Breast epithelium (tissue), 4 donors: ENCODE results near the gene KIF2B. TPM values are rescaled to one million over a fixed set of nuclear protein-coding genes. Genes with fewer than 3 reads are reported as not detected.

Experiments
- DNase-seq, 2 donors: peaks; one replicate each; pipeline ENCODE4 v3.0.0-alpha.2; 2019; ENCODE audit warnings: low spot score in 2 of 2
- H3K27ac ChIP-seq, 2 donors: fragments of 200-600 bp; sonication (generic) in 1 of 2; one replicate each; pipeline ENCODE4 v1.5.1; 2016 to 2019; ENCODE audit warnings: mild to moderate bottlenecking in 1 of 2
- H3K27me3 ChIP-seq, 2 donors: fragments of 200-600 bp; sonication (generic) in 1 of 2; one replicate each; pipeline versions ENCODE4 v1.5.1 to v1.6.0; 2017 to 2019; ENCODE audit warnings: control low read depth in 1 of 2, mild to moderate bottlenecking in 1 of 2
- H3K36me3 ChIP-seq: fragments of 200-600 bp; one replicate; pipeline ENCODE4 v1.5.1; 2019
- H3K4me1 ChIP-seq, 2 donors: fragments of 200-600 bp; sonication (generic); one replicate each; pipeline ENCODE4 v1.5.1; 2016 to 2019; ENCODE audit warnings: control low read depth in 1 of 2
- H3K4me3 ChIP-seq, 3 donors: fragments of 200-600 bp; sonication (generic); 1 replicate in 2 of 3; 2 replicates in 1 of 3; pipeline ENCODE4 v1.5.1; 2016 to 2019; ENCODE audit warnings: mild to moderate bottlenecking in 3 of 3, moderate library complexity in 2 of 3
- H3K9me3 ChIP-seq, 2 donors: fragments of 200-600 bp; sonication (generic) in 1 of 2; one replicate each; pipeline ENCODE4 v1.5.1; 2016 to 2019; ENCODE audit warnings: control low read depth in 1 of 2
- CTCF ChIP-seq, 3 donors: fragments of 450-650 bp; IDR thresholded peaks; one replicate each; pipeline ENCODE4 v1.5.1; 2016 to 2017; ENCODE audit warnings: antibody characterized with exemption in 3 of 3, mild to moderate bottlenecking in 3 of 3, moderate library complexity in 3 of 3
- POLR2A ChIP-seq: fragments of 450-650 bp; IDR thresholded peaks from one replicate; pipeline ENCODE4 v1.6.1; 2016; ENCODE audit warnings: antibody characterized with exemption, mild to moderate bottlenecking, moderate library complexity
- POLR2AphosphoS5 ChIP-seq, 3 donors: sonication (generic); formaldehyde crosslinking; IDR thresholded peaks; one replicate each; pipeline ENCODE4 v1.6.1; 2017; ENCODE audit warnings: antibody characterized with exemption in 3 of 3
- intact Hi-C: fragments of 100-400 bp; cut with DNase I; formaldehyde crosslinking; loops from one replicate; pipeline ENCODE4 v1.15.1; 2023; ENCODE audit warnings: low total_unique reads
- total RNA-seq, 3 donors: library from RNA; depleted of rRNA; stranded (reverse); fragments of >200 nt; gene quantifications; one replicate each; pipeline ENCODE4 v1.1.0, GENCODE V29; 2016

The KIF2B gene, protein sequence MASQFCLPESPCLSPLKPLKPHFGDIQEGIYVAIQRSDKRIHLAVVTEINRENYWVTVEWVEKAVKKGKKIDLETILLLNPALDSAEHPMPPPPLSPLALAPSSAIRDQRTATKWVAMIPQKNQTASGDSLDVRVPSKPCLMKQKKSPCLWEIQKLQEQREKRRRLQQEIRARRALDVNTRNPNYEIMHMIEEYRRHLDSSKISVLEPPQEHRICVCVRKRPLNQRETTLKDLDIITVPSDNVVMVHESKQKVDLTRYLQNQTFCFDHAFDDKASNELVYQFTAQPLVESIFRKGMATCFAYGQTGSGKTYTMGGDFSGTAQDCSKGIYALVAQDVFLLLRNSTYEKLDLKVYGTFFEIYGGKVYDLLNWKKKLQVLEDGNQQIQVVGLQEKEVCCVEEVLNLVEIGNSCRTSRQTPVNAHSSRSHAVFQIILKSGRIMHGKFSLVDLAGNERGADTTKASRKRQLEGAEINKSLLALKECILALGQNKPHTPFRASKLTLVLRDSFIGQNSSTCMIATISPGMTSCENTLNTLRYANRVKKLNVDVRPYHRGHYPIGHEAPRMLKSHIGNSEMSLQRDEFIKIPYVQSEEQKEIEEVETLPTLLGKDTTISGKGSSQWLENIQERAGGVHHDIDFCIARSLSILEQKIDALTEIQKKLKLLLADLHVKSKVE
- total RNA-seq: not detected

- Histone ChIP-seq H3K4me1 (no peaks in the 10 kb centered on the region), H3K27me3 (no peaks in the 10 kb centered on the region), H3K4me3 (no peak within 1 kb of the TSS), H3K27ac (no peak within 1 kb of the TSS), H3K9me3 (no peaks in the 10 kb centered on the region), H3K36me3 (no peaks in the 10 kb centered on the region)
- no peak for TF ChIP-seq POLR2A
- TF ChIP-seq CTCF (IDR thresholded peaks at IDR 0.05): no peak
- TF ChIP-seq POLR2AphosphoS5 (IDR thresholded peaks at IDR 0.05): no peak
- no peak for DNase-seq
- intact Hi-C loops: no loop called here
Measured at GRCh38 chr17:53822764-53823163, at the start of gene KIF2B. Gene KIF2B, plus strand, starts transcription at chr17:53822927. Its CDS starts 107 bp downstream, at chr17:53823034.

DNA sequence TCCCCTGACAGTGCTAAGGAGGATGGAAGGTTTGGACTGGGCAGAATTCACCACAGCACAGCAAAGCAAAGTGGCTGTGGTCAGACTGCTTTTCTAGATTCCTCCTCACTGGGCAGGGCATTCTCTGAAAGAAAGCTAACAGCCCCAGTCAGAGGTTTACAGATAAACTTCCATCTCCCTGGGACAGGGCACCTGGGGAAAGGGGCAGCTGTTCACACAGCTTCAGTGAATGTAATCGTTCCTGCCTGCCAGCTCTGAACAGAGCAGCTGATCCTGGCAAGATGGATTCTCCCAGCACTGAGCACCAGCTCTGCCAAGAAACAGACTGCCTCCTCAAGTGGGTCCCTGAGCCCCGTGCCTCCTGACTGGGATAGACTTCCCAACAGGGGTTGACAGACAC, 42.4 kb upstream of the KIF2B start:
- Histone ChIP-seq H3K4me1 (no peaks in the 10 kb centered on the region), H3K27me3 (no peaks in the 10 kb centered on the region), H3K4me3 (no peak overlapping the region), H3K9me3 (no peaks in the 10 kb centered on the region), H3K36me3 (no peaks in the 10 kb centered on the region), H3K27ac (no peak overlapping the region)
- TF ChIP-seq POLR2A (no peak), POLR2AphosphoS5 (IDR thresholded peaks at IDR 0.05) (no peak), CTCF (IDR thresholded peaks at IDR 0.05) (no peak)
- no peak for DNase-seq
- intact Hi-C loops: no loop called here

- Histone ChIP-seq H3K9me3 (no peaks in the 10 kb centered on the region), H3K27me3 (no peaks in the 10 kb centered on the region), H3K27ac (no peak overlapping the region), H3K4me3 (no peak overlapping the region), H3K4me1 (no peaks in the 10 kb centered on the region), H3K36me3 (no peaks in the 10 kb centered on the region)
- TF ChIP-seq CTCF (IDR thresholded peaks at IDR 0.05): no peak
- no peak for TF ChIP-seq POLR2A
- no peak for TF ChIP-seq POLR2AphosphoS5 (IDR thresholded peaks at IDR 0.05)
- no peak for DNase-seq
- intact Hi-C loops: no loop called here
Measured at GRCh38 chr17:53791551-53791950, 31.2 kb upstream of the KIF2B start.

GRCh38 chr17:53792451-53792850, 30.3 kb upstream of the KIF2B start:
- H3K4me1 ChIP-seq: no peaks in the 10 kb centered on the region
- no peak overlapping the region for H3K4me3 ChIP-seq
- no peaks in the 10 kb centered on the region for H3K9me3 ChIP-seq
- no peaks in the 10 kb centered on the region for H3K36me3 ChIP-seq
- TF ChIP-seq POLR2A: no peak
- no peak for TF ChIP-seq POLR2AphosphoS5 (IDR thresholded peaks at IDR 0.05)
- no peak for TF ChIP-seq CTCF (IDR thresholded peaks at IDR 0.05)
- H3K27me3 ChIP-seq: no peaks in the 10 kb centered on the region
- intact Hi-C loops: no loop called here
- no peak overlapping the region for H3K27ac ChIP-seq
- no peak for DNase-seq

DNA sequence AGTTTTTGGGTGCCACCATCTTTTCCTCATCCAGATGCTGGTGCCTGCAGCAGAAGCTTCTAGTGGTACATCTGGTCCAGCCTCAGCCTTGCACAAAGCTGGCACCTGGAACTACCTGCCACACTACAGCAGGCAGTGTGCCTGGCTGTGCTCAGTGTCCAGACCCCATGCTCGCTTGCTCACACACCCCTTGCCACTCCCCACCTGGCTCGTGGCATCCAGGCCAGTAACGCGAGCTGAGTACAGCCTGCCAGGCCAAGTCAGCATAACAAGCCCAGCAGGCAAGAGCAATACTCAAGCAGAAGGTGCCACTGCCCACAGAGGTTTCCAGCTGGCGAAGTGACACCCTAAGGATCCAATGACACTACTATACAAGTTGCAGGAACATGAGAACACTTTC, 29.7 kb upstream of the KIF2B start:
- TF ChIP-seq CTCF (IDR thresholded peaks at IDR 0.05) (no peak), POLR2A (no peak), POLR2AphosphoS5 (IDR thresholded peaks at IDR 0.05) (no peak)
- no peak for DNase-seq
- no peaks in the 10 kb centered on the region for H3K9me3 ChIP-seq
- no peak overlapping the region for H3K27ac ChIP-seq
- no peaks in the 10 kb centered on the region for H3K27me3 ChIP-seq
- H3K36me3 ChIP-seq: no peaks in the 10 kb centered on the region
- intact Hi-C loops: no loop called here
- no peaks in the 10 kb centered on the region for H3K4me1 ChIP-seq
- no peak overlapping the region for H3K4me3 ChIP-seq
